ENCODE measurements around the gene COASY.

DNA sequence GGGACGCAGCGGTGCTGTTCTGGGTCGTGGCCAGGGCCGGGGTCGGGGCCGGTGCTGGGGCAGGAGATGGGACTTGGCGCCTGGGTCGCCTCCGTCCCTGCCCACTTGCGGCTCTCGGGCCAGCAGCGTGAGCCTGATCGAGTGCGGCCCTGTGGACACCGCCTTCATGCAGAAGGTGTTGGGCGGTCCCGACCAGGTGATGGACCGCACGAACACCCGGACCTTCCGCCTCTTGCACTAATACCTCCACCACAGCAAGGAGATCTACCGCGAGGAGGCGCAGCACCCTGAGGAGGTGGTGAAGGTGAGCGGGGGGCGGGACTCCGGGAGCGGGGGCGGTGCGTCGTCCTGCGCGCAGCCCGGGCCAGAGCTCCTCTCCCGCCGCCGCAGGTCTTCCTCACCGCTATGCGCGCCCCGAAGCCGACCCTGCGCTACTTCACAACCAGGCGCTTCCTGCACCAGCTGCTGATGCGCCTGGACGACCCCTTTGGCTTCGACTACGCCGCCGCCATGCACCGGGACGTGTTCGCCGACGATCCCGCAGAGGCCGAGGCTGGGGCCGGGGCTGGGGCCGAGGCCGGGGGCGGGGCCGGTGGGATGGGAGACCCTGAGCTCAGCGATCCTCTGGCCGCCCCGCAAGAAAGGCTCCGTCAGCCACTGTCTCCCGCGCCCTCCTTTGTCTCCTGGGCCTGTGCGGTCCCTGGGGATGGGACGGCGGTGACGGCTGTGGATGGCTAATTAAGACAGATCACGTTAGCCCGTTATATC, 13.7 kb upstream of the COASY start:
- TF ChIP-seq EP300 (IDR thresholded peaks at IDR 0.05), result no peak
- TF ChIP-seq, protein P1, sequence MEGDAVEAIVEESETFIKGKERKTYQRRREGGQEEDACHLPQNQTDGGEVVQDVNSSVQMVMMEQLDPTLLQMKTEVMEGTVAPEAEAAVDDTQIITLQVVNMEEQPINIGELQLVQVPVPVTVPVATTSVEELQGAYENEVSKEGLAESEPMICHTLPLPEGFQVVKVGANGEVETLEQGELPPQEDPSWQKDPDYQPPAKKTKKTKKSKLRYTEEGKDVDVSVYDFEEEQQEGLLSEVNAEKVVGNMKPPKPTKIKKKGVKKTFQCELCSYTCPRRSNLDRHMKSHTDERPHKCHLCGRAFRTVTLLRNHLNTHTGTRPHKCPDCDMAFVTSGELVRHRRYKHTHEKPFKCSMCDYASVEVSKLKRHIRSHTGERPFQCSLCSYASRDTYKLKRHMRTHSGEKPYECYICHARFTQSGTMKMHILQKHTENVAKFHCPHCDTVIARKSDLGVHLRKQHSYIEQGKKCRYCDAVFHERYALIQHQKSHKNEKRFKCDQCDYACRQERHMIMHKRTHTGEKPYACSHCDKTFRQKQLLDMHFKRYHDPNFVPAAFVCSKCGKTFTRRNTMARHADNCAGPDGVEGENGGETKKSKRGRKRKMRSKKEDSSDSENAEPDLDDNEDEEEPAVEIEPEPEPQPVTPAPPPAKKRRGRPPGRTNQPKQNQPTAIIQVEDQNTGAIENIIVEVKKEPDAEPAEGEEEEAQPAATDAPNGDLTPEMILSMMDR (IDR thresholded peaks at IDR 0.05), result peak in 5 of 7 experiments; percentile 20 to 62 (median 57)
- TF ChIP-seq POLR2A (IDR thresholded peaks at IDR 0.05), result no peak
